Ishikawa (cell line): ENCODE measurements around the gene RITA1.

ENCODE experiments used
- CEBPB ChIP-seq: IDR thresholded peaks from 2 replicates; pipeline ENCODE4 v1.6.1; 2012
- CREB1 ChIP-seq: IDR thresholded peaks from 2 replicates; pipeline ENCODE4 v1.6.1; 2012; ENCODE audit warnings: low read depth
- EGR1 ChIP-seq: IDR thresholded peaks from 2 replicates; pipeline ENCODE4 v1.6.1; 2012
- EP300 ChIP-seq: IDR thresholded peaks from 2 replicates; pipeline ENCODE4 v1.6.1; 2012; ENCODE audit warnings: borderline replicate concordance
- FOXM1 ChIP-seq: IDR thresholded peaks from 2 replicates; pipeline ENCODE4 v1.6.1; 2012; ENCODE audit warnings: low read depth, borderline replicate concordance
- MAX ChIP-seq: IDR thresholded peaks from 2 replicates; pipeline ENCODE4 v1.6.1; 2012
- RAD21 ChIP-seq: IDR thresholded peaks from 2 replicates; pipeline ENCODE4 v1.6.1; 2012; ENCODE audit warnings: low read depth
- REST ChIP-seq: IDR thresholded peaks from 2 replicates; pipeline ENCODE4 v1.6.1; 2012; ENCODE audit warnings: low read depth, mild to moderate bottlenecking
- TAF1 ChIP-seq: IDR thresholded peaks from 2 replicates; pipeline ENCODE4 v1.6.1; 2012; ENCODE audit warnings: low read depth, mild to moderate bottlenecking
- TCF12 ChIP-seq: IDR thresholded peaks from 2 replicates; pipeline ENCODE4 v1.6.1; 2012; ENCODE audit warnings: low read depth
- USF1 ChIP-seq: IDR thresholded peaks from 2 replicates; pipeline ENCODE4 v1.6.1; 2012
- YY1 ChIP-seq: IDR thresholded peaks from 2 replicates; pipeline ENCODE4 v1.6.1; 2012; ENCODE audit warnings: low read depth
- ZBTB7A ChIP-seq: IDR thresholded peaks from 2 replicates; pipeline ENCODE4 v1.6.1; 2012; ENCODE audit warnings: low read depth

GRCh38 chr12:113208041-113208934 is 22.8 kb downstream of the RITA1 start:
- TF ChIP-seq TAF1: no peak
- no peak for TF ChIP-seq EP300
- TF ChIP-seq FOXM1: no peak
- no peak for TF ChIP-seq REST
- no peak for TF ChIP-seq CREB1
- TF ChIP-seq RAD21: no peak
- no peak for TF ChIP-seq MAX
- TF ChIP-seq YY1: no peak
- no peak for TF ChIP-seq CEBPB
- no peak for TF ChIP-seq EGR1
- no peak for TF ChIP-seq USF1
- TF ChIP-seq ZBTB7A: no peak
- TF ChIP-seq TCF12: no peak
